ENCODE measurements around the gene NEURL4.

Gene NEURL4

GRCh38 chr17:7324438-7324779 lies 4.7 kb downstream of the NEURL4 start (continued):
- TF ChIP-seq TSHZ2 (CRISPR knock-in tag; IDR thresholded peaks at IDR 0.05) (no peak), BACH2 (CRISPR knock-in tag; IDR thresholded peaks at IDR 0.05; ENCODE audit: borderline replicate concordance) (no peak), CSDC2 (CRISPR knock-in tag; IDR thresholded peaks at IDR 0.05) (no peak)

GRCh38 chr17:7323731-7324437 lies 5.3 kb downstream of the NEURL4 start:
- TF ChIP-seq ARNTL (CRISPR knock-in tag; IDR thresholded peaks at IDR 0.05; ENCODE audit: borderline replicate concordance, low read depth) = no peak
- ATAC-seq = peak; percentile 75

- ATAC-seq = no peak
- no peak for TF ChIP-seq CREB5 (CRISPR knock-in tag; IDR thresholded peaks at IDR 0.05; ENCODE audit: low read depth)
These were observed 6.5 kb downstream of the NEURL4 start for GRCh38 chr17:7322520-7323194.

GRCh38 chr17:7321466-7321865 lies 7.7 kb downstream of the NEURL4 start:
- ATAC-seq = no peak

More at GRCh38 chr17:7321466-7321865, 7.7 kb downstream of the NEURL4 start:
- TF ChIP-seq CSDC2 (CRISPR knock-in tag; IDR thresholded peaks at IDR 0.05) = no peak
- TF ChIP-seq TCF4 (CRISPR knock-in tag; IDR thresholded peaks at IDR 0.05; ENCODE audit: borderline replicate concordance) = no peak
- TF ChIP-seq SNAI2 (CRISPR knock-in tag; IDR thresholded peaks at IDR 0.05) = no peak
- TF ChIP-seq ARNTL (CRISPR knock-in tag; IDR thresholded peaks at IDR 0.05; ENCODE audit: borderline replicate concordance, low read depth) = no peak
- no peak for TF ChIP-seq CSRNP3 (CRISPR knock-in tag; IDR thresholded peaks at IDR 0.05)
- TF ChIP-seq TSHZ2 (CRISPR knock-in tag; IDR thresholded peaks at IDR 0.05) = no peak
- no peak for TF ChIP-seq PATZ1 (CRISPR knock-in tag; IDR thresholded peaks at IDR 0.05; ENCODE audit: borderline replicate concordance)
- TF ChIP-seq TOX (CRISPR knock-in tag; IDR thresholded peaks at IDR 0.05; ENCODE audit: borderline replicate concordance) = no peak
- TF ChIP-seq ZNF70 (CRISPR knock-in tag; IDR thresholded peaks at IDR 0.05) = no peak
- no peak for TF ChIP-seq ESRRG (CRISPR knock-in tag; IDR thresholded peaks at IDR 0.05)
- TF ChIP-seq BACH2 (CRISPR knock-in tag; IDR thresholded peaks at IDR 0.05; ENCODE audit: borderline replicate concordance) = no peak
- no peak for TF ChIP-seq ZNF565 (CRISPR knock-in tag; conservative IDR thresholded peaks at IDR 0.05; ENCODE audit: low read depth)
- no peak for TF ChIP-seq ZNF8 (CRISPR knock-in tag; IDR thresholded peaks at IDR 0.05)
- TF ChIP-seq POU6F1 (CRISPR knock-in tag; IDR thresholded peaks at IDR 0.05; ENCODE audit: borderline replicate concordance, low read depth) = no peak
- TF ChIP-seq ZFP3 (CRISPR knock-in tag; IDR thresholded peaks at IDR 0.05) = no peak
- no peak for TF ChIP-seq PPARA (CRISPR knock-in tag; IDR thresholded peaks at IDR 0.05; ENCODE audit: borderline replicate concordance)
- no peak for TF ChIP-seq ISL1 (CRISPR knock-in tag; IDR thresholded peaks at IDR 0.05)
- no peak for TF ChIP-seq RARB (CRISPR knock-in tag; IDR thresholded peaks at IDR 0.05)
- TF ChIP-seq ZFP30 (CRISPR knock-in tag; IDR thresholded peaks at IDR 0.05) = no peak
- TF ChIP-seq CREB5 (CRISPR knock-in tag; IDR thresholded peaks at IDR 0.05; ENCODE audit: low read depth) = no peak
